ENCODE data around the gene TRMT112.

TRMT112 gene

DNA sequence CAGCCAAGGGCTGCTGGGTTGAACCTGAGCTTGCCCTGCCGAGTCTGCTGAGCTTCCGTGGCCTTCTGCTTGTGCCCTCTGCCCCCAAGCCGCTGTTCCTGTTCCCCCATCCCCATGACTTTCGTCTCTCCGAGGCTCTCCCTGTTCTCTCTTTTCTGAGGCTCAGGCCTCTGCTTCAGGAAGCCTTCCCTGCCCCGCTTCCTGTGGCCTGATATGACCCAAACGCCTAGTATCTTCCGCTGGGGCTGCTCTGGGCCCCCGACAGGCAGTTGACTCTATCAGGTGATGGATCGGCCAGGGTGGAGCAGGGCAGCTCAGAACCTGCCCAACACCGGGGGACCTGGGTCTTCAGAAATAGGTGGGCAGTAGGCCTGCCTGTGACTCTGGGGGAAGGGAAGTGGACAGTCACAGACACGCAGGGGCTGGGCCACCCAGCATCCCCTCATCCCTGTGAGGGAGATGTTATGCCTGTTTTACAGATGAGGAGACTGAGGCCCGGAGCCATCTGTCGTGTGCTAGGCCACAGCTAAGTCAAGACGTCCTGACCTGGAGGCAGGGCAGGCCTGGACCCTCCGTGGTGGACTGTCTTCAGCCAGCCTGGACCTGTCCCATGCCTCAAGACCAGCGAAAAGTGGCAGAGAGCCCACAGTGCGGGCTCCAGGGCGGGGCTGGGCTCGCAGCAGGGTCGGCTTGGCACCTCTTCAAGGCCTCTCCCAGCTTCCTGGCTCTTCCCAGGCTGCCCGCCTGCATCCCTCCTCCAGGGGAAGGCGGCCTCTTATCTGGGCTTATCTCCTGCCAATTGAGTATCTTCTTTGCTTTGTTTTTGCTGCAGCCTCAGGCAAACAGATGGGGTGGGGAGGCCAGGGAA lies 49.1 kb downstream of the TRMT112 start:
- DNase-seq = peak; percentile 9

DNA sequence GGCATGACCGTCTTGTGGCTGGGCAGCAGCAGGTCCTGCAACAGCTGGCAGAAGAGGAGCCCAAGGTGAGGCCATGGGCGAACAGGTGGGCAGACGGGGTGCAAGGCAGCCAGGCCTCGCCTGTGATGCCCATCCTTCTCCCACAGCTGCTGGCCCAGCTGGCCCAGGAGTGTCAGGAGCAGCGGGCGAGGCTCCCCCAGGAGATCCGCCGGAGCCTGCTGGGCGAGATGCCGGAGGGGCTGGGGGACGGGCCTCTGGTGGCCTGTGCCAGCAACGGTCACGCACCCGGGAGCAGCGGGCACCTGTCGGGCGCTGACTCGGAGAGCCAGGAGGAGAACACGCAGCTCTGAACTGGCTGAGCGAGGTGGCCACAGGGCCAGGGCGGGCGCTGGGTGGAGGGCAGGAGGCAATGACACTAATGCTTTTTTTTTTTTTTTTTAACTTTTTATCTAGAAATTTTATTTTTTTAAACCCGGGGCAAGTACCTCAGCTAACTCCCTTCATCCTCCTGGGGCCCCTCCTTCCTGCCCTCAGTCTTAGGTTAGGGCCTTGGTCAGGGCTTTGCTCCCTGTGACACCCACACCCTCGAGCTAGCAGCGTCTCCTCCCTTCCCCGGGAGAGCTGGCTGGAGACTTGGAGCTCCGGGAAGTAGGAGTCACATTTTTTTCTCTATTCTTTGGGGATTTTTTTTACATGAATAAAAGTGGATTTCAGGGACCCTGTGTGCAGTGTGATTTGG lies 50.0 kb downstream of the TRMT112 start:
- DNase-seq = no peak

Data from NCI-H1105 (cell line).